Measurements from ENCODE around the gene HECA.

DNA sequence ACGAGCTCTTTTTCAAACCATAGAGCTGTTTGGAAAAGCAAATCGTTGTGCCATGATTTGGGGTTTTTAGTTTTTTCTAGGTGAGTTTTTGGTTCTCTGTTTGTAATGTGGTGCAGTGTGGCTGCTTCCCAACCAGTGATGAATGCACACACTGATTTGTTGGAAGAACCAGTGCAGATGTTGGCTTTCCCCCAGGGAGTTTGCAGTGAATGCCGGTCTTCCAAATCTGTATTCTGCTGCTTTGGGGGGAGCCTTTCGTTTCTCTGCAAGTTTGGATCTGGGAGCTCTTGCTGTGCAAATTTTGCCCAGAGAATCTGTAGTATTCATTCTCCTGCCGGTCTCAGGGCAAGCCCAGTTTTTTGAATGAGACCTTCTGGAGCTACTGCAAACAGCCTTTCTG, 14.5 kb downstream of the HECA start:
- no peak for TF ChIP-seq EZH2 (IDR thresholded peaks at IDR 0.05; ENCODE audit: borderline replicate concordance, low read length)
- TF ChIP-seq, protein P1, sequence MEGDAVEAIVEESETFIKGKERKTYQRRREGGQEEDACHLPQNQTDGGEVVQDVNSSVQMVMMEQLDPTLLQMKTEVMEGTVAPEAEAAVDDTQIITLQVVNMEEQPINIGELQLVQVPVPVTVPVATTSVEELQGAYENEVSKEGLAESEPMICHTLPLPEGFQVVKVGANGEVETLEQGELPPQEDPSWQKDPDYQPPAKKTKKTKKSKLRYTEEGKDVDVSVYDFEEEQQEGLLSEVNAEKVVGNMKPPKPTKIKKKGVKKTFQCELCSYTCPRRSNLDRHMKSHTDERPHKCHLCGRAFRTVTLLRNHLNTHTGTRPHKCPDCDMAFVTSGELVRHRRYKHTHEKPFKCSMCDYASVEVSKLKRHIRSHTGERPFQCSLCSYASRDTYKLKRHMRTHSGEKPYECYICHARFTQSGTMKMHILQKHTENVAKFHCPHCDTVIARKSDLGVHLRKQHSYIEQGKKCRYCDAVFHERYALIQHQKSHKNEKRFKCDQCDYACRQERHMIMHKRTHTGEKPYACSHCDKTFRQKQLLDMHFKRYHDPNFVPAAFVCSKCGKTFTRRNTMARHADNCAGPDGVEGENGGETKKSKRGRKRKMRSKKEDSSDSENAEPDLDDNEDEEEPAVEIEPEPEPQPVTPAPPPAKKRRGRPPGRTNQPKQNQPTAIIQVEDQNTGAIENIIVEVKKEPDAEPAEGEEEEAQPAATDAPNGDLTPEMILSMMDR (conservative IDR thresholded peaks at IDR 0.05 in 1 of 2, IDR thresholded peaks at IDR 0.05 in 1 of 2; ENCODE audit: extremely low read depth in 1 of 2, insufficient read depth in 1 of 2, low read depth in 1 of 2, low read length in 2 of 2) = no peak

Measured in mammary epithelial cell (primary cell).